GM20431 (cell line): ENCODE data around the gene P2RX2.

Experiments used
- in situ Hi-C: fragments of 300-500 bp; cut with MseI, MboI; formaldehyde crosslinking; loops from one replicate; pipeline ENCODE4 v1.15.0; 2020; ENCODE audit warnings: low sequenced_read_pairs; ENCODE audit not compliant: unreplicated experiment

Gene P2RX2

DNA sequence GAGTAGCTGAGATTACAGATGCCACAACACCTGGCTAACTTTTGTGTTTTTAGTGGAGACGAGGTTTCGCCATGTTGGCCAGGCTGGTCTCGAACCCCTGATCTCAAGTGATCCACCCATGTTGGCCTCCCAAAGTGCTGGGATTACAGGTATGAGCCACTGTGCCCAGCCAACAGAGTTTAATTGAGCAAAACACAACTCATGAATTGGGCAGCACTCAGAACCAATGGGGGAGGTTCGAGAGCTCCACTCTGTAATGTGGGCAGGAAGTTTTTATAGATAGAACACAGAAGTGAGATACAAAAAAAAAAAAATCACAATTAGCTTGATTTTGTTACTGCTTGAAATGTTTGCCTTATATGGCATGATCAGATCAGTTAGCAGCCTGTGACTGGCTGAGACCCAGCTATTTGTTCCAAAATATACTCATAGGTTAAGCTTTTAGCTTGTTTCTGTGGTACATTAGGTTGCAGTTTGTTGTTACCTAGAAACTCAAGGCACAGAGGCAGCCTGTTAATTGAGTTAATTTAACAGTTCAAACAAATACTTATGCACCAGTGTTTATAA, 1.4 kb upstream of the P2RX2 start:
- in situ Hi-C loops: no loop called here

GRCh38 chr12:132617822-132618682, 524 bp upstream of the P2RX2 start:
- in situ Hi-C loops: no loop called here

GRCh38 chr12:132619071-132619385, 452 bp downstream of the P2RX2 start:
- in situ Hi-C loops: no loop called here

DNA sequence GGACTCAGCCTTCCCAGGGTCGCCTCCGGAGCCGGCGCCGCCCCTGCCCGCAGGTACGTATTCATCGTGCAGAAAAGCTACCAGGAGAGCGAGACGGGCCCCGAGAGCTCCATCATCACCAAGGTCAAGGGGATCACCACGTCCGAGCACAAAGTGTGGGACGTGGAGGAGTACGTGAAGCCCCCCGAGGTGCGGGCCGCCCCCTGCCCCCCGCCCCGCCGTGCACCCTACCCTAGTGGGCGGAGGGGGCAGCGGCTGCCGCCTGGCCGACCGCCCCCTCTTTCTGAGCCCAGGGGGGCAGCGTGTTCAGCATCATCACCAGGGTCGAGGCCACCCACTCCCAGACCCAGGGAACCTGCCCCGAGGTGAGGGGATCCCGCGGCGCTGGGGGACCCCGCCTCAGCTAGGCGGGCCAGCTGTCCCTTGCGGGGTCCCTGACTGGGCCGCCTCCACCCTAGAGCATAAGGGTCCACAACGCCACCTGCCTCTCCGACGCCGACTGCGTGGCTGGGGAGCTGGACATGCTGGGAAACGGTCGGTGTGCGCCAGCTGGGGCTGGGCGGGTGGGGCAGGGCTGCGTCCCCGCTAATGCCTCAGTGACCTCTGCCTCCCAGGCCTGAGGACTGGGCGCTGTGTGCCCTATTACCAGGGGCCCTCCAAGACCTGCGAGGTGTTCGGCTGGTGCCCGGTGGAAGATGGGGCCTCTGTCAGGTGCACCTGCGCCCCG, 973 bp downstream of the P2RX2 start:
- in situ Hi-C loops: no loop called here

GRCh38 chr12:132620113-132620898, 1.7 kb downstream of the P2RX2 start:
- in situ Hi-C loops: no loop called here

GRCh38 chr12:132620899-132621656, 2.5 kb downstream of the P2RX2 start:
- in situ Hi-C loops: no loop called here

GRCh38 chr12:132621657-132622435, 3.3 kb downstream of the P2RX2 start:
- in situ Hi-C loops: no loop called here

GRCh38 chr12:132622437-132623071, 4.0 kb downstream of the P2RX2 start:
- in situ Hi-C loops: no loop called here

GRCh38 chr12:132623072-132623869, 4.7 kb downstream of the P2RX2 start:
- in situ Hi-C loops: no loop called here

GRCh38 chr12:132624186-132624855, 5.7 kb downstream of the P2RX2 start:
- in situ Hi-C loops: no loop called here

- in situ Hi-C loops: no loop called here
Observed at GRCh38 chr12:132624910-132625630, 6.5 kb downstream of the P2RX2 start.

GRCh38 chr12:132625731-132626430, 7.3 kb downstream of the P2RX2 start:
- in situ Hi-C loops: no loop called here

- in situ Hi-C loops: no loop called here
Observed at GRCh38 chr12:132629330-132629729, 10.8 kb downstream of the P2RX2 start.

DNA sequence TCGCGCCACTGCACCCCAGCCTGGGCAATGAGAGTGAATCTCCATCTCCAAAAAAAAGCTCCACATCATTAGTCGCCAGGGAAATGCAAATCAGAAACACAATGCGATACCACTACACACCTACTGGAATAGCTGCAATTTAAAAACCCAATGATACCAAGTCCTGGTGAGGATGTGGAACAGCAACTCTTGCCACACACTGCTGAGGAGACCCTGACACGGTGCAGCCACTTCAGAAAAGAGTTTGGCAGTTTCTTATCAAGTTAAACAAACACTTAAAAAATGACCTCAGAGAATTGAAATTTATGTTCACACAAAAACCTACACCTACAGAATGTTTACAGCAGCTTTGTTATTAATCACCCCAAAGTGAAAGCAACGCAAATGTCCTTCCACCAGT, 12.1 kb downstream of the P2RX2 start:
- in situ Hi-C loops: no loop called here

- in situ Hi-C loops: no loop called here
Observed at GRCh38 chr12:132631666-132632065, 13.1 kb downstream of the P2RX2 start.
